Superior temporal gyrus (tissue), 1 donor: Measurements from ENCODE around the gene C1orf87.

Experiments
- DNase-seq: peaks from one replicate; pipeline ENCODE4 v3.0.0-alpha.2; 2016; ENCODE audit errors: extremely low spot score

The C1orf87 gene

DNA sequence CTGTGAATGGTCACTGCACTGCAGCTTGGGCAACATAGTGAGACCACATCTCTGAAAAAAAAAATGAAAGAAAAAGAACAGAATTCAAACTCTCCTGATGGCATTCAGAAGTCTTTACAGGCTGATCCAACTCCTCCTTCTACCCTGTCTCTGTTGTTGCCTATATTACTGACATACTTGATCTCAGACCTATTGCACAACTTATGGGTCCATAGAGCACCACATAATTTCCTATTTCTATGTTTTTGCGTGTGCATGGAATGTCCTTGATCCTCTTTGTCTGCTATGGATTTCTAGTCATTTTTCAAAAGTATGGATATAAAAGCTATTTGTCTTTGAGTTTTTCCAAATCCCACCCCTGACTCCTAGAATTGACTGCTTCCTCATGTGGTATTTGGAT, 124.6 kb downstream of the C1orf87 start:
- DNase-seq: no peak

GRCh38 chr1:59947047-59947938, 126.3 kb downstream of the C1orf87 start:
- peak; percentile 95 for DNase-seq

- no peak for DNase-seq
Observed at GRCh38 chr1:59945790-59946189, 127.8 kb downstream of the C1orf87 start.
